Smooth muscle cell (in vitro differentiated cells): Measurements from ENCODE around the gene OAF. TPM values are rescaled to one million over a fixed set of nuclear protein-coding genes. Genes with fewer than 3 reads are reported as not detected.

ENCODE experiments used
- DNase-seq: peaks from one replicate; lab custom pipeline; 2025; ENCODE audit not compliant: unreplicated experiment; lab: John Stamatoyannopoulos, UW
- H2AFZ ChIP-seq: fragments of 200-600 bp; sonication (generic); 2 replicates; pipeline ENCODE4 v1.6.0; 2016; ENCODE audit warnings: antibody characterized with exemption, low read depth, mild to moderate bottlenecking
- H3F3A ChIP-seq: fragments of 200-600 bp; sonication (generic); 2 replicates; pipeline ENCODE4 v1.6.0; 2017; ENCODE audit warnings: antibody characterized with exemption, low read depth
- H3K27ac ChIP-seq: fragments of 200-600 bp; sonication (generic); 2 replicates; pipeline ENCODE4 v1.5.1; 2016; ENCODE audit warnings: low read depth, mild to moderate bottlenecking
- H3K27me3 ChIP-seq: fragments of 200-600 bp; sonication (generic); 2 replicates; pipeline ENCODE4 v1.6.1; 2016; ENCODE audit warnings: low read depth, mild to moderate bottlenecking
- H3K36me3 ChIP-seq: fragments of 200-600 bp; sonication (generic); 2 replicates; pipeline ENCODE4 v1.5.1; 2016; ENCODE audit warnings: low read depth
- H3K4me1 ChIP-seq: fragments of 200-600 bp; sonication (generic); 2 replicates; pipeline ENCODE4 v1.5.1; 2016; ENCODE audit warnings: low read depth
- H3K4me2 ChIP-seq: fragments of 200-600 bp; sonication (generic); 2 replicates; pipeline ENCODE4 v1.6.0; 2016; ENCODE audit warnings: mild to moderate bottlenecking
- H3K4me3 ChIP-seq: fragments of 200-600 bp; sonication (generic); 2 replicates; pipeline ENCODE4 v1.5.1; 2016; ENCODE audit warnings: mild to moderate bottlenecking
- H3K79me2 ChIP-seq: fragments of 200-600 bp; sonication (generic); 2 replicates; pipeline ENCODE4 v1.6.0; 2016; ENCODE audit warnings: low read depth, mild to moderate bottlenecking
- H3K9ac ChIP-seq: fragments of 200-600 bp; sonication (generic); 2 replicates; pipeline ENCODE4 v1.6.0; 2016; ENCODE audit warnings: low read depth
- H3K9me3 ChIP-seq: fragments of 200-600 bp; sonication (generic); replicated peaks from 2 replicates; pipeline ENCODE4 v1.5.1; 2016; ENCODE audit warnings: low read depth
- H4K20me1 ChIP-seq: fragments of 200-600 bp; sonication (generic); 2 replicates; pipeline ENCODE4 v1.6.0; 2016; ENCODE audit warnings: low read depth
- CTCF ChIP-seq: fragments of 200-600 bp; sonication (generic); IDR thresholded peaks from 2 replicates; pipeline ENCODE4 v1.5.1; 2017; ENCODE audit warnings: borderline replicate concordance, mild to moderate bottlenecking, antibody characterized with exemption; ENCODE audit not compliant: insufficient read depth, poor library complexity, severe bottlenecking
- WGBS: methylation state at CpG from one replicate; pipeline ENCODE4 v1.1.7; 2016; ENCODE audit warnings: low lambda C conversion rate; 5-methylcytosine and 5-hydroxymethylcytosine counted together
- polyA plus RNA-seq: library from polyadenylated mRNA; unstranded; fragments of >200 nt; fragmentation: Nextera tagmentation; extraction: Ambion mirVana; gene quantifications from 2 replicates; pipeline ENCODE4 v1.2.1, GENCODE V29; 2016
- total RNA-seq: library from RNA; depleted of rRNA; stranded (reverse); fragments of >200 nt; gene quantifications from 2 replicates; pipeline ENCODE4 v1.2.3, GENCODE V29; 2014

The OAF gene
- total and polyA plus RNA-seq, 2 experiments from 2014 or later: 41.6 to 112 TPM

- H3K79me2 ChIP-seq: no peaks in the 10 kb centered on the region
- no peaks in the 10 kb centered on the region for H3K36me3 ChIP-seq
- H3K27ac ChIP-seq: peak overlapping the region; percentile 80
- H3F3A ChIP-seq: peaks cover 5% of the 10 kb centered on the region
- no peak for TF ChIP-seq CTCF
- no peaks in the 10 kb centered on the region for H3K9me3 ChIP-seq
- H3K4me1 ChIP-seq: peaks cover 24% of the 10 kb centered on the region
- no peak overlapping the region for H3K4me3 ChIP-seq
- H4K20me1 ChIP-seq: no peaks in the 10 kb centered on the region
- peak overlapping the region; percentile 68 for H3K4me2 ChIP-seq
- no peaks in the 10 kb centered on the region for H3K27me3 ChIP-seq
- H2AFZ ChIP-seq: peak overlapping the region; percentile 28
- DNase-seq: no peak
- WGBS: 22% methylated on average over 17 of the region's 17 CpGs
- peak overlapping the region; percentile 57 for H3K9ac ChIP-seq
Measured at GRCh38 chr11:120186774-120187591, 23.8 kb upstream of the OAF start.

GRCh38 chr11:120188371-120188770 lies 22.5 kb upstream of the OAF start:
- no peak overlapping the region for H2AFZ ChIP-seq
- H3K4me3 ChIP-seq: no peak overlapping the region
- H3F3A ChIP-seq: peaks cover 5% of the 10 kb centered on the region
- H3K79me2 ChIP-seq: no peaks in the 10 kb centered on the region
- no peaks in the 10 kb centered on the region for H4K20me1 ChIP-seq
- peaks cover 24% of the 10 kb centered on the region for H3K4me1 ChIP-seq
- no peak overlapping the region for H3K9ac ChIP-seq
- H3K4me2 ChIP-seq: no peak overlapping the region
- DNase-seq: no peak
- no peaks in the 10 kb centered on the region for H3K36me3 ChIP-seq
- no peaks in the 10 kb centered on the region for H3K27me3 ChIP-seq
- no peak overlapping the region for H3K27ac ChIP-seq
- no peaks in the 10 kb centered on the region for H3K9me3 ChIP-seq
- WGBS: 93% methylated on average over 5 of the region's 5 CpGs
- TF ChIP-seq CTCF: no peak

DNA sequence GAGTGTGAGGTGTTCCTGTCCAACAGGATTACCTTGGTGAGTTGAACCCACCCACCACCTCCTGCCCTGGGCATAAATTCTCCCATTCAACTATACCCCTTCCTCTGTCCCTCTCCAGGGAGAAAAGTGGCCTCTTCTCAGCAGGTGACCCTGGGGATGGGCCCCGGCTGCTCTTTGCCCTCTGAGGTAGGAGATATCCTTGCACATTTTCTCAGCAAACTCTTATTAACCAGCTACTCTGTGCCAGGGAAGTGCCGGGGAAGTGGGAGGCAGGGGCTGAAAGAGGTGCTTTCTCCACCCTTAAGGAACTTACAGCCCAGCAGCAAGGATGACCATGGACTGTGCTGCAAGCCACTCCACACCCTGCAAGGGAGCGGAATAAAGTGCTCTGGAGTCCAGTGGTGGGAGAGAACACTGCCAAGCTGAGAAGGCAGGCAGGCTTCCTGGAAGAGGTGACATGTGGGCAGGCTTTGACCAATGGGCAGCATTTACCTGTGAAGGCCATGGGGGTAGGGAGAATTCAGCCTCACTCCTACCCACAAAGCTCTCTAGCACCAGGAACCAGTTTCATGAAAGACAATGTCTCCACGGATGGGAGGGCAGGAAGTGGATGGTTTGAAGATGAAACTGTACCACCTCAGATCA lies 21.9 kb upstream of the OAF start:
- Histone ChIP-seq H3K9ac (no peak overlapping the region), H3K4me2 (no peak overlapping the region), H3K36me3 (no peaks in the 10 kb centered on the region), H3K79me2 (no peaks in the 10 kb centered on the region), H2AFZ (no peak overlapping the region), H3F3A (peaks cover 5% of the 10 kb centered on the region), H3K9me3 (no peaks in the 10 kb centered on the region), H3K4me1 (peaks cover 24% of the 10 kb centered on the region), H4K20me1 (no peaks in the 10 kb centered on the region), H3K27me3 (no peaks in the 10 kb centered on the region), H3K27ac (no peak overlapping the region), H3K4me3 (no peak overlapping the region)
- no peak for TF ChIP-seq CTCF
- 87% methylated on average over 4 of the region's 4 CpGs for WGBS
- no peak for DNase-seq
